Motor neuron (in vitro differentiated cells): ENCODE data around the gene PANK2. TPM values are rescaled to one million over a fixed set of nuclear protein-coding genes. Genes with fewer than 3 reads are reported as not detected.
A peak's percentile ranks its signal among the peaks of the same experiment; 100 is the strongest.

Source experiments
- ATAC-seq, 8 experiments: fragments of 200-7000 bp; cut with Tn5 transposase; replicated peaks in 6 of 8; 2 replicates each; pipeline ENCODE4 v1.8.0; 2021; ENCODE audit warnings: mild to moderate bottlenecking in 8 of 8, moderate library complexity in 8 of 8
- H3K27ac ChIP-seq, 2 donors: fragments of 250-450 bp; sonication (Bioruptor Pico); 2 replicates each; pipeline ENCODE4 v1.9.0; 2021; ENCODE audit warnings: antibody characterized with exemption in 2 of 2, mild to moderate bottlenecking in 2 of 2, moderate library complexity in 1 of 2
- H3K4me1 ChIP-seq, 2 donors: fragments of 250-450 bp; sonication (Bioruptor Pico); replicated peaks in 1 of 2; 2 replicates each; pipeline ENCODE4 v1.6.1; 2021; ENCODE audit warnings: antibody characterized with exemption in 2 of 2, mild to moderate bottlenecking in 2 of 2, moderate library complexity in 1 of 2
- H3K4me3 ChIP-seq, 5 donors: fragments of 250-450 bp; sonication (Bioruptor Pico); 2 replicates each; pipeline ENCODE4 v1.9.0; 2021; ENCODE audit warnings: antibody characterized with exemption in 5 of 5, mild to moderate bottlenecking in 5 of 5, moderate library complexity in 4 of 5
- WGBS, 10 experiments: fragments of 450-650 bp; shearing (Covaris generic); methylation state at CpG; one replicate each; pipeline ENCODE4 v1.0.0; 2022; 5-methylcytosine and 5-hydroxymethylcytosine counted together
- in situ Hi-C, 9 experiments: fragments of 400-800 bp; cut with MboI; loops; one replicate each; pipeline ENCODE4 v1.15.0; 2021; ENCODE audit warnings: low sequenced_read_pairs in 9 of 9, low pct_unique_long_range_greater_than_20kb in 2 of 9; ENCODE audit not compliant: unreplicated experiment in 9 of 9
- total RNA-seq, 8 experiments: library from RNA; unstranded; fragments of 300-600 nt; gene quantifications; 2 replicates each; pipeline versions ENCODE4 v1.2.3 to v1.2.4, GENCODE V29; 2022

PANK2 gene
- total RNA-seq, 8 experiments from 2014 or later = 16.7 to 48.4 (median 33.5) TPM

DNA sequence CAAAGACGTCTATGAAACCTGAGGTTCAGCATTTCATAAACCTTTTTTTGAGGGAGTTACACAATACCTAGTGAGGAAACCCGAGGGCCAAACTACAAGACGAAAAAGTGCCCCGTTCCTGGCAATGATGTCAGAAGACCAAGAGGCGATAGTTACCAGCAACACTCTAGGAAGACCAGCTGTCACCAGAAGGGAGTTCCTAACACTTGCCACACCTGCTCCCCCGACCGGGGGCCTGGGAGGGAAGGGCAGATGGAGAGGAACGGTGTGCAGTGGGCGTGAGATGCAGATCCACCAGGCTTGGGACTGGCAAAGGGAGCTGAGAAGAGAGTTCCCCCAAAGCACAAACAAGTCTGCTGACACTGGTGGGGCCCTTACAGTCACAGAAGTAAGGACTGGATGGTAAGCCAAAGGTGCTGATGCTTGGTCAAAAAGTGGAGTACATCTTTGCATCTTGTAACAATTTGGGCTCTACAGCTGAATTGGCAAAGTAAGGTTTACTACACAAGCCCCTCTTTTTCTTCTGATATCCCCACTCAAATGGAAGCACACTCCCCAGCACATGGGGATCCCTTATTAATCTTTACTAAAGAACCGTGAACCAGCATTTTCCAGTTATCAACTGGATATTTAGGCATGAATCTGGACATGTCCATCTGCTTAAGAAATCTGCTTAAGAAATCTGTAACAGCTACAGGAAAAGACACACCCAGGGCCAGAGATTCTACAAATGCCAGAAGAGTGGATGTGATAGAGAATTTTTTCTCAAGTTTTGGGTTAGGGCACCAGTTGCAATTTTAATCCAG, 38.5 kb downstream of the PANK2 start:
- in situ Hi-C loops = loop anchor here in 1 of 9 experiments (25.0 kb wide), 1 partner anchor 160 kb away; no protein-coding TSS in a partner anchor
- 13 to 100% (median 64%) methylated on average over 2 to 10 of the region's 10 CpGs for WGBS, 10 experiments
- ATAC-seq = peak in 7 of 8 experiments; percentile 14 to 55 (median 37)
- no peak overlapping the region for H3K27ac ChIP-seq
- H3K4me1 ChIP-seq = peaks cover 3 to 5% of the 10 kb centered on the region in 2 donors
- H3K4me3 ChIP-seq = no peak overlapping the region

- Histone ChIP-seq H3K4me3 (no peak overlapping the region), H3K4me1 (peaks cover 3 to 5% of the 10 kb centered on the region in 2 donors), H3K27ac (no peak overlapping the region)
- 80 to 100% (median 100%) methylated on average over 1 to 2 of the region's 2 CpGs; no CpG with 5 or more reads in 4 of the 10 experiments for WGBS, 10 experiments
- ATAC-seq = no peak
- in situ Hi-C loops = loop anchor here in 1 of 9 experiments (25.0 kb wide), 1 partner anchor 158 kb away; no protein-coding TSS in a partner anchor
Measured at GRCh38 chr20:3929713-3930060, 40.5 kb downstream of the PANK2 start.

DNA sequence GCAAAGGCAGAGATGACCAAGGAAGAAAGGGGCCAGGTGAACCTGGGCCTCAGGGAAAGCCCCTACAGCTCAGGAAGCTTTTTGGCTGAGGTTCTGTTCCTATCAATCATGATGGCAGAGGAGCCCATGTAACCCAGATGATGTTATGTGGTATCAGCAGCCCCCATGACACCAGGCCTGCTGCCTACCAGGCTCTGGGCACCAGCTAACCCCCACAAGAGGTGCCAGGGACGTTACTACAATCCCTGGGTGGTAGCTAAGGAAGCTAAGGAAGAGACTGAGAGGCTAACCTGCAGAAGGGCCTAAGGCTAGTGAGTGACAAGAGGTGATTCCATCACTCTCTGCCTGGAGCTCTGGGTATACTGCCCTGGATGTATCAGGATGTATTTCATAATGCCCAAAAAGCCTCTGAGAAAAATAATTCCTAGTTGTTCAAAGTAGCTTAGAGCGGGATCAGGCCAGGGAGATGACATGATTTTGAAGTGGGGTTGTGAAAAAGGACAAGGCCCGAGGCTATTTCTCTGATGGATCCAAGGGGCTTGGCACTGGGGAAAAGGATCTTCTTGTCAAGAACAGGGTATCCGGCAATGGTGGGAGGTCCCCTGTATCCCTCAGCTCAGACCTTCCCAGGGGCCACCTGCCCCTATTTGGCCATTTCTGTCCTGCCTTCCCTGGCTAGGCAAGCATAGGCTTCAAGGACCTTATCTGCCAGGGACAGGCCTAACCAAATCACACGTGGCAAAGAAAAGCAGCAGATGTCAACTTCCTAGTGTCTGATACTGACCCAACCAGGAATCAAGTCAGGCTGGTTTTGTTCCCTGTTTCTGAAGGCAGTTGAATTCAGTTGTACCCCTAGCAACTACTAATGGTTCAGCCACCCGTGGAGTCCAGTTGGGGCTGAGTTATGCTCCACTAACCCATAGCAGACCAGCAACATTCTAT, 41.3 kb downstream of the PANK2 start:
- in situ Hi-C loops = loop anchor here in 1 of 9 experiments (25.0 kb wide), 1 partner anchor 157 kb away; no protein-coding TSS in a partner anchor
- H3K27ac ChIP-seq = no peak overlapping the region
- 58 to 100% (median 80%) methylated on average over 1 to 4 of the region's 6 CpGs; no CpG with 5 or more reads in 3 of the 10 experiments for WGBS, 10 experiments
- peak in 1 of 8 experiments; percentile 4 for ATAC-seq
- H3K4me3 ChIP-seq = no peak overlapping the region
- H3K4me1 ChIP-seq = peaks cover 3 to 5% of the 10 kb centered on the region in 2 donors

DNA sequence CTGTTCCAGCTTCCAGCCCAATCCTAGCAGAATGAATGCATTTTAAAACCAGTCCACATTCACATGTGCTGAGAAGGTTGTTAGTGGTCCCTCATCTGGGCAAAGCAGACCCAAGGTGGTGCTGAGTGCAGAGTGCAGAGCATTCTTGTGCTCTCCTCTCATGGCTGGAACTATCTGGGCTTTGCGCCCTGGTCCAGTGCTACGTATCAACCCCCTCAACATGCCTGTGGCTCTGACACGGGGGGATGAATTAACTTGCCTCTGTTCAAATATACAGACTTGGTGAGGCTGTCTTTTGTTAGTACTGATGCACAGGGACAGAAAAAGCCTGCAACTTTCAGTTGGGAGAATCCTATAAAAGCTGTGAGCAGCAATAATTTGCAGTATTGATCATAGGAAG, 42.5 kb downstream of the PANK2 start:
- Histone ChIP-seq H3K4me3 (no peak overlapping the region), H3K4me1 (peaks cover 3 to 5% of the 10 kb centered on the region in 2 donors), H3K27ac (no peak overlapping the region)
- in situ Hi-C loops = loop anchor here in 1 of 9 experiments (25.0 kb wide), 1 partner anchor 156 kb away; no protein-coding TSS in a partner anchor
- 40 to 100% (median 100%) methylated on average over 1 to 3 of the region's 3 CpGs; no CpG with 5 or more reads in 3 of the 10 experiments for WGBS, 10 experiments
- ATAC-seq = no peak

- no peak for ATAC-seq
- H3K27ac ChIP-seq = no peak overlapping the region
- WGBS, 10 experiments = 0 to 100% (median 89%) methylated on average over 1 to 4 of the region's 4 CpGs; no CpG with 5 or more reads in 2 of the 10 experiments
- H3K4me3 ChIP-seq = no peak overlapping the region
- H3K4me1 ChIP-seq = peaks cover 0 to 3% of the 10 kb centered on the region in 2 donors
- in situ Hi-C loops = loop anchor here in 1 of 9 experiments (25.0 kb wide), 1 partner anchor 155 kb away; no protein-coding TSS in a partner anchor
Measured at GRCh38 chr20:3932277-3932676, 43.1 kb downstream of the PANK2 start.

DNA sequence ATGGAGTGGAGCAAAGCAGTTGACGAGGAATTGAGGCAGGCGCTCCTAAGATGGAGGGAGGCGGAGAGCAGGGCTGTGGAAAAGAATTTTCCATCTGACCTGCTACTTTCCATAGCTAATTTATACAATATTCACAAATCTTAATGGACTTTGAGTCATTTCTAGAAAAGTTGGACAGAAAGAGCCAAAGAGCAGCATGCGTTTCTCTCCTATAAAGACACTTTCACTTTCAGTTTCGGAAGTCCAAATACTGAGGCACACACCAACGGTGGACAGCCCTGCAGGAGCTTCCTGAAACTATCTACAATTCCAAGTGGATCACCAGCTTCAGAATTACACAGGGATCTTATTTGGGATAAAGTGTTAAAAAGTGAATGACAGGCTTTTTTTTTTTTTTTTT, 43.5 kb downstream of the PANK2 start:
- in situ Hi-C loops = loop anchor here in 1 of 9 experiments (25.0 kb wide), 1 partner anchor 155 kb away; no protein-coding TSS in a partner anchor
- Histone ChIP-seq H3K27ac (no peak overlapping the region), H3K4me3 (no peak overlapping the region), H3K4me1 (no peaks in the 10 kb centered on the region)
- 0 to 93% (median 77%) methylated on average over 1 to 6 of the region's 6 CpGs; no CpG with 5 or more reads in 2 of the 10 experiments for WGBS, 10 experiments
- peak in 3 of 8 experiments; percentile 16 to 39 (median 29) for ATAC-seq

GRCh38 chr20:3933218-3933617, 44.0 kb downstream of the PANK2 start:
- Histone ChIP-seq H3K4me1 (no peaks in the 10 kb centered on the region), H3K27ac (no peak overlapping the region), H3K4me3 (no peak overlapping the region)
- ATAC-seq = peak in 2 of 8 experiments; percentile 5 to 6
- 80 to 100% (median 97%) methylated on average over 1 to 3 of the region's 4 CpGs; no CpG with 5 or more reads in 4 of the 10 experiments for WGBS, 10 experiments
- in situ Hi-C loops = loop anchor here in 1 of 9 experiments (25.0 kb wide), 1 partner anchor 154 kb away; no protein-coding TSS in a partner anchor

DNA sequence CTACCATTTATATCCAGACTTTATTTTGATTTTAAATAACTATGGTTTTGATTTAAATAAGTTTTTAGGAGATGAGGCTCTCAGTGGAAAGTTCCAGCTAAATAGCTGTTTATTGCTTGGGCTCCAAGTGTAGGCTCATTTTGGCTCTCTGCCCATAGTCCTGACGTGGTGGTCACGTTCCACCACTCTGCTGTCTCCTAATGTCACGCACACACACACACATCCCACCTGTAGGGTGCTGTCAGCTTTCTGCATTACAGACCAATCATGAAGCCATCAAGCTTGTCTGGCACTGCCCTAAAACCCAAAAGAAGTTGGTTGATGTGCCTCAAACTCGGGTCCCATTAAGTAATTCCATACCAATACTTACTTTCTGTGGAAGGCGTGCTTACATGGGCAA, 45.4 kb downstream of the PANK2 start:
- Histone ChIP-seq H3K4me3 (no peak overlapping the region), H3K27ac (no peak overlapping the region), H3K4me1 (no peaks in the 10 kb centered on the region)
- in situ Hi-C loops = loop anchor here in 1 of 9 experiments (25.0 kb wide), 1 partner anchor 153 kb away; no protein-coding TSS in a partner anchor
- no peak for ATAC-seq
- WGBS, 10 experiments = 0 to 100% (median 83%) methylated on average over 1 to 5 of the region's 5 CpGs; no CpG with 5 or more reads in 3 of the 10 experiments

DNA sequence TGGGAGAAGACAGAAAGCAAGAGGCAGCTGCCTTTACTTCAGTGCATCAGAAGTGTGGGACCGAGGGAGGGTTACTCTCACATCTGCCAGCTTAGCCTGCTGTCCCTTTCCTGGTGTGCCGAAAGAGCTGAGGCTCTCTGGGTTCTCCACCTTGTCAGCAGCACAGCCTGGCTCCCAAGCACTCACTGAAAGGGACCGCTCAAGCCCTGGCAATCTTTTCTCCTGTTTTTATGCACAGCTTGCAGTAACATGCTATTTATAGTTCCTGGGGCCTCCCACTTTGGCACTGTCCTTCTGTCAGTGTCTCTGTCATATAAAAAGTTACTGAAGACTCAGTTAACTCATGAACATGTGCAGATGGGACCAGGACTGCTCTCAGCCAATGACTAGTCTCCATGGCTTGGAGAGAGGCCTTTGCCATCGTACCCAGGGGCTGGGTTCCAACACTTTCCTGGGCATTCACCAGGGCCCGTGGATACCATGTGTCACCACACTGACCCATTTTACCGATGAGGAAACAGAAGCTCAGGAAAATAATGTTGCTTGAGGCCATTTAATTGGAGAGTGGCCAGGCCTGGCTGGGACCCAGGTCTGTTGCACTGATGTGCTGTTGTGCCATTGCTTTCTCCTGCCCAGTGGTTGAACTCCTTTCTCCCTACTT, 46.2 kb downstream of the PANK2 start:
- WGBS, 10 experiments = 0 to 100% (median 80%) methylated on average over 1 to 3 of the region's 6 CpGs; no CpG with 5 or more reads in 3 of the 10 experiments
- ATAC-seq = peak in 6 of 8 experiments; percentile 32 to 71 (median 50)
- H3K4me1 ChIP-seq = no peaks in the 10 kb centered on the region
- in situ Hi-C loops = loop anchor here in 1 of 9 experiments (25.0 kb wide), 1 partner anchor 152 kb away; no protein-coding TSS in a partner anchor
- H3K4me3 ChIP-seq = no peak overlapping the region
- H3K27ac ChIP-seq = no peak overlapping the region

GRCh38 chr20:3935956-3936340, 46.8 kb downstream of the PANK2 start:
- ATAC-seq = no peak
- in situ Hi-C loops = loop anchor here in 1 of 9 experiments (25.0 kb wide), 1 partner anchor 151 kb away; no protein-coding TSS in a partner anchor
- Histone ChIP-seq H3K4me3 (no peak overlapping the region), H3K4me1 (no peaks in the 10 kb centered on the region), H3K27ac (no peak overlapping the region)
- WGBS, 10 experiments = 67 to 100% (median 92%) methylated on average over 1 to 2 of the region's 2 CpGs; no CpG with 5 or more reads in 4 of the 10 experiments

DNA sequence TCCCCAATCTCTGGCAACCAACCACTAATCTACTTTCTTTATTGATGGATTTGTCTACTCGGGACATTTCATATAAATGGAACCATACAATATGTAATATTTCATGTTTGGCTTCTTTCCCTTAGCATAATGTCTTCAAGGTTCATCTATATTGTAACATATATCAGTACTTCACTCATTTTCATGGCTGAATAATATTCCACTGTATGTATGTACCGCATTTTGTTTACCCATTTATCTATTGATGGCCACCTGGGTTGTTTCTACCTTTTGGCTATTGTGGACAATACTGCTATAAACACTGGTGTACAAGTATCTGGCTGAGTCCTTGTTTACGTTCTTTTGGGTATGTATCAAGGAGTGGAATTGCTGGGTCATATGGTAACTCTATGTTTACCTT, 48.4 kb downstream of the PANK2 start:
- no peak for ATAC-seq
- Histone ChIP-seq H3K4me3 (no peak overlapping the region), H3K4me1 (no peaks in the 10 kb centered on the region), H3K27ac (no peak overlapping the region)
- in situ Hi-C loops = loop anchor here in 1 of 9 experiments (25.0 kb wide), 1 partner anchor 150 kb away; no protein-coding TSS in a partner anchor
- WGBS, 10 experiments = 60 to 100% (median 100%) methylated on average over 1 to 3 of the region's 3 CpGs; no CpG with 5 or more reads in 2 of the 10 experiments

- no peak overlapping the region for H3K27ac ChIP-seq
- in situ Hi-C loops = loop anchor here in 1 of 9 experiments (25.0 kb wide), 1 partner anchor 146 kb away; no protein-coding TSS in a partner anchor
- ATAC-seq = no peak
- no peak overlapping the region for H3K4me3 ChIP-seq
- 0 to 100% (median 85%) methylated on average over 1 to 6 of the region's 6 CpGs for WGBS, 10 experiments
- H3K4me1 ChIP-seq = no peaks in the 10 kb centered on the region
Measured at GRCh38 chr20:3940905-3941304, 51.7 kb downstream of the PANK2 start.
